GM12878 (cell line): ENCODE measurements around the gene LRRC26. TPM values are rescaled to one million over a fixed set of nuclear protein-coding genes. Genes with fewer than 3 reads are reported as not detected.

Experiments
- ATAC-seq: fragments of 200-7000 bp; cut with Tn5 transposase; 3 replicates; pipeline ENCODE4 v1.9.1; 2020; ENCODE audit warnings: mild to moderate bottlenecking, moderate library complexity
- BruUV-seq: library from RNA; stranded (reverse); fragments of 400-500 nt; replicated peaks from 2 replicates; lab custom pipeline; 2021; lab: Mats Ljungman, UMichigan
- CTCF ChIA-PET: fragments of 300-600 bp; sonication (Branson Sonifier 250); formaldehyde crosslinking; extraction: SDS; loops from one replicate; lab custom pipeline; 2021; ENCODE audit warnings: inconsistent platforms; lab: Yijun Ruan, JAX
- POLR2A ChIA-PET: fragments of 350-600 bp; formaldehyde crosslinking; extraction: SDS; loops from one replicate; lab custom pipeline; 2021; ENCODE audit warnings: inconsistent platforms; lab: Charles Lee
- RAD21 ChIA-PET: fragments of 300-600 bp; sonication (Branson Sonifier 250); formaldehyde crosslinking; loops from one replicate; lab custom pipeline; 2023; ENCODE audit warnings: antibody characterized with exemption; ENCODE audit not compliant: unreplicated experiment; lab: Charles Lee
- SMC1A ChIA-PET: fragments of 300-600 bp; sonication (Branson Sonifier 250); formaldehyde crosslinking; loops from one replicate; lab custom pipeline; 2023; ENCODE audit not compliant: unreplicated experiment, uncharacterized antibody; lab: Charles Lee
- DNase-seq: peaks from one replicate; pipeline ENCODE4 v3.0.0-alpha.2; 2011; ENCODE audit warnings: low read depth, low spot score
- FAIRE-seq: peaks from 3 replicates; lab custom pipeline; 2011; peaks lifted over from hg19 to GRCh38; lab: Jason Lieb, UNC
- H2AFZ ChIP-seq: 2 replicates; pipeline ENCODE4 v1.6.0; 2011; ENCODE audit warnings: low read depth, low read length, control low read depth; ENCODE audit not compliant: control insufficient read depth
- H3K27ac ChIP-seq: 2 replicates; pipeline ENCODE4 v1.5.1; 2011; ENCODE audit warnings: control low read depth; ENCODE audit not compliant: control insufficient read depth, insufficient read depth
- H3K27me3 ChIP-seq, 2 experiments: replicated peaks in 1 of 2; 2 replicates each; pipeline versions ENCODE4 v1.6.0 to v1.6.1; 2011; ENCODE audit warnings: low read length in 1 of 2; ENCODE audit not compliant: control insufficient read depth in 2 of 2, insufficient read depth in 2 of 2
- H3K36me3 ChIP-seq, 2 experiments: 2 replicates each; pipeline ENCODE4 v1.5.1; 2011; ENCODE audit warnings: low read length in 1 of 2; ENCODE audit not compliant: control insufficient read depth in 2 of 2, insufficient read depth in 2 of 2
- H3K4me1 ChIP-seq: 2 replicates; pipeline ENCODE4 v1.6.1; 2011; ENCODE audit warnings: mild to moderate bottlenecking, low read length, moderate library complexity, mixed read lengths; ENCODE audit not compliant: control insufficient read depth, insufficient read depth
- H3K4me2 ChIP-seq: 2 replicates; pipeline ENCODE4 v1.6.0; 2011; ENCODE audit warnings: control low read depth; ENCODE audit not compliant: control insufficient read depth, insufficient read depth
- H3K4me3 ChIP-seq: fragments of 200-600 bp; sonication (generic); 2 replicates; pipeline ENCODE4 v1.5.1; 2016
- H3K79me2 ChIP-seq: 2 replicates; pipeline ENCODE4 v1.6.0; 2011; ENCODE audit warnings: low read length; ENCODE audit not compliant: control insufficient read depth, insufficient read depth
- H3K9ac ChIP-seq: 2 replicates; pipeline ENCODE4 v1.8.0; 2011; ENCODE audit warnings: low read length, control low read depth, mixed read lengths; ENCODE audit not compliant: control insufficient read depth, insufficient read depth
- H3K9me3 ChIP-seq: replicated peaks from 3 replicates; pipeline ENCODE4 v1.5.1; 2011; ENCODE audit warnings: mild to moderate bottlenecking, low read length; ENCODE audit not compliant: control insufficient read depth, insufficient read depth
- H4K20me1 ChIP-seq: 2 replicates; pipeline ENCODE4 v1.6.0; 2011; ENCODE audit not compliant: control insufficient read depth, insufficient read depth
- CTCF ChIP-seq, 3 experiments: IDR thresholded peaks in 2 of 3; conservative IDR thresholded peaks in 1 of 3; 2 replicates each; pipeline ENCODE4 v1.5.1; 2011; ENCODE audit warnings: low read depth in 3 of 3, low read length in 3 of 3, mild to moderate bottlenecking in 3 of 3, control low read depth in 2 of 3, moderate library complexity in 2 of 3, inconsistent platforms in 1 of 3, mixed read lengths in 1 of 3; ENCODE audit not compliant: control insufficient read depth in 2 of 3, insufficient read depth in 1 of 3; ENCODE audit errors: extremely low read depth in 1 of 3
- IKZF2 ChIP-seq, 2 experiments: fragments of 450-650 bp; IDR thresholded peaks; 2 replicates each; pipeline ENCODE4 v1.6.1; 2017; ENCODE audit warnings: mild to moderate bottlenecking in 2 of 2, moderate library complexity in 2 of 2
- NFIC ChIP-seq: IDR thresholded peaks from 2 replicates; pipeline ENCODE4 v1.6.1; 2012; ENCODE audit warnings: low read depth, mild to moderate bottlenecking, inconsistent platforms, low read length, moderate library complexity
- NFYB ChIP-seq: IDR thresholded peaks from 2 replicates; pipeline ENCODE4 v1.6.1; 2011; ENCODE audit warnings: low read depth, mild to moderate bottlenecking, low read length, improper control_type of control experiment, moderate library complexity; ENCODE audit not compliant: insufficient read depth
- RCOR1 ChIP-seq: conservative IDR thresholded peaks from 2 replicates; pipeline ENCODE4 v1.6.1; 2012; ENCODE audit warnings: low read depth, low read length, improper control_type of control experiment
- STAT1 ChIP-seq: fragments of 450-650 bp; conservative IDR thresholded peaks from 2 replicates; pipeline ENCODE4 v1.6.1; 2014; ENCODE audit warnings: antibody characterized with exemption, mild to moderate bottlenecking
- TBL1XR1 ChIP-seq: IDR thresholded peaks from 2 replicates; pipeline ENCODE4 v1.6.1; 2012; ENCODE audit warnings: low read depth, low read length, improper control_type of control experiment
- WGBS: methylation state at CpG from one replicate; pipeline ENCODE4 v1.1.6; 2016; ENCODE audit warnings: low lambda C conversion rate; ENCODE audit not compliant: insufficient replicate concordance, insufficient coverage; ENCODE audit errors: missing lambda C conversion rate; 5-methylcytosine and 5-hydroxymethylcytosine counted together
- in situ Hi-C: fragments of 300-500 bp; cut with MboI; formaldehyde crosslinking; loops from 9 replicates; pipeline ENCODE4 v1.14.3; 2018; ENCODE audit warnings: mixed read lengths
- intact Hi-C: fragments of 100-400 bp; cut with micrococcal nuclease; formaldehyde crosslinking; loops from one replicate; pipeline ENCODE4 v1.14.2; 2022; ENCODE audit not compliant: unreplicated experiment
- polyA plus RNA-seq, 11 experiments: library from polyadenylated mRNA; depleted of rRNA in 4 of 11; unstranded in 6 of 11; stranded (reverse) in 5 of 11; fragments of >200 nt; fragmentation: Nextera tagmentation in 4 of 11; fragmentation: Illumina TruSeq in 1 of 11; extraction: Ambion mirVana in 4 of 11; extraction: Trizol in 1 of 11; gene quantifications; 1 replicate in 1 of 11; 2 replicates in 10 of 11; pipeline versions ENCODE4 v1.2.1 to v1.2.3, GENCODE V29; 2011 to 2016; ENCODE audit warnings: inconsistent platforms in 2 of 11, missing spikeins in 2 of 11, low read depth in 1 of 11
- total RNA-seq, 4 experiments: library from RNA; depleted of rRNA in 3 of 4; stranded (reverse); fragments of >200 nt in 3 of 4; fragmentation: Illumina TruSeq in 1 of 4; extraction: Trizol in 1 of 4; gene quantifications; 2 replicates each; pipeline versions ENCODE4 v1.2.1 to v1.2.3, GENCODE V29; 2013 to 2021

The LRRC26 gene
- total and polyA plus RNA-seq, 10 of the 15 experiments (the other 5 are each of a cell fraction or from before 2014, with no cell fraction given), result 0.29 to 0.91 (median 0.64) TPM; not detected in 5

DNA sequence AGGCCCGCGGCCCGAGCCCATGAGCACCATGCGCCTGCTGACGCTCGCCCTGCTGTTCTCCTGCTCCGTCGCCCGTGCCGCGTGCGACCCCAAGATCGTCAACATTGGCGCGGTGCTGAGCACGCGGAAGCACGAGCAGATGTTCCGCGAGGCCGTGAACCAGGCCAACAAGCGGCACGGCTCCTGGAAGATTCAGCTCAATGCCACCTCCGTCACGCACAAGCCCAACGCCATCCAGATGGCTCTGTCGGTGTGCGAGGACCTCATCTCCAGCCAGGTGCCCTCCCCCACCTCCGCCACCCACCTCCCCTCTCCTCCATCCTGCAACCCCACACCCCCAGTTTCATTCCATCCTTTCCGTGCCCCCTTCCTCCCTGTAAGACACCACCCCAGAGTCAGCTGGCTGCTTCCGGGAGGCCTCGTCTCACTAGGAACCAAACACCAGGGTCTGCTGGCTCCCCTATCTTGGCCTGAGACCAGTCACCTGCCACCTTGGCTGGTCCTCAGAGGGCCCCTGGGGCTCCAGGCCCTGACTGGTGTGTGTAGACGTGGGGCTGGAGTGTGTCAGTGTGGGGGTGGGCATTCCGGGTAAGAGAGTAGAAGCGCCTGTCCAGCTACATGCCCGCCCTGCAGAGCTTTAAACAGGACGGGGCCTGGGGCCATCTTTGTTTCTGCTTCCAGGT is 30.2 kb downstream of the LRRC26 start:
- DNase-seq (no peak), FAIRE-seq (no peak), ATAC-seq (no peak)
- no peaks in the 10 kb centered on the region for H4K20me1 ChIP-seq
- RAD21 ChIA-PET, result no interaction called here
- in situ Hi-C loops (no loop called here), intact Hi-C loops (no loop called here)
- POLR2A ChIA-PET, result interaction anchor here (0.6 to 3.1 kb wide), 3 partner anchors 10 to 16 kb away, joined by 4 to 8 read pairs (median 5); no protein-coding TSS in a partner anchor
- H3K79me2 ChIP-seq, result no peaks in the 10 kb centered on the region
- H3K27me3 ChIP-seq, result peaks cover 10 to 14% of the 10 kb centered on the region in 2 experiments
- 56% methylated on average over 26 of the region's 37 CpGs for WGBS
- H3K9ac ChIP-seq, result no peak overlapping the region
- no peak overlapping the region for H3K4me3 ChIP-seq
- SMC1A ChIA-PET, result no interaction called here
- no peak for TF ChIP-seq NFYB
- no peak for TF ChIP-seq IKZF2 (IDR thresholded peaks at IDR 0.05)
- TF ChIP-seq TBL1XR1, result no peak
- TF ChIP-seq NFIC, result no peak
- TF ChIP-seq RCOR1, result no peak
- no peak for TF ChIP-seq CTCF (IDR thresholded peaks at IDR 0.05 in 2 of 3, conservative IDR thresholded peaks at IDR 0.05 in 1 of 3; ENCODE audit: control insufficient read depth in 2 of 3, extremely low read depth in 1 of 3, insufficient read depth in 1 of 3, low read depth in 3 of 3, low read length in 3 of 3)
- TF ChIP-seq STAT1, result no peak
- no peaks in the 10 kb centered on the region for H3K36me3 ChIP-seq
- no peaks in the 10 kb centered on the region for H3K4me1 ChIP-seq
- no peak overlapping the region for H3K27ac ChIP-seq
- BruUV-seq, result no TSS peak
- H3K9me3 ChIP-seq, result no peaks in the 10 kb centered on the region; the same call in 2 of the 3 replicates
- H2AFZ ChIP-seq, result no peak overlapping the region
- CTCF ChIA-PET, result interaction anchor here (1.7 kb wide), 1 partner anchor 9 kb away, joined by 4 read pairs; no protein-coding TSS in a partner anchor
- no peak overlapping the region for H3K4me2 ChIP-seq
